Retinal pigment epithelial cell (primary cell): Measurements from ENCODE around the gene SPAG16.
"Not testable (repeated sequence)": the region's sequence is repeated elsewhere in the genome, so short reads cannot be mapped to it uniquely, and the experiment has no call there.

Experiments
- DNase-seq: peaks from one replicate; pipeline ENCODE4 v3.0.0-alpha.2; 2010; ENCODE audit warnings: low read depth
- H3K4me3 ChIP-seq: 2 replicates; pipeline ENCODE4 v1.5.1; 2011; ENCODE audit warnings: mild to moderate bottlenecking, low read length, control low read depth, moderate library complexity
- CTCF ChIP-seq: conservative IDR thresholded peaks from 2 replicates; pipeline ENCODE4 v1.5.1; 2011; ENCODE audit warnings: low read depth, low read length, control low read depth, inconsistent platforms

SPAG16 gene

GRCh38 chr2:213265679-213266078 lies 18.6 kb upstream of the SPAG16 start:
- no peak for DNase-seq
- no peak overlapping the region for H3K4me3 ChIP-seq
- TF ChIP-seq CTCF: no peak

DNA sequence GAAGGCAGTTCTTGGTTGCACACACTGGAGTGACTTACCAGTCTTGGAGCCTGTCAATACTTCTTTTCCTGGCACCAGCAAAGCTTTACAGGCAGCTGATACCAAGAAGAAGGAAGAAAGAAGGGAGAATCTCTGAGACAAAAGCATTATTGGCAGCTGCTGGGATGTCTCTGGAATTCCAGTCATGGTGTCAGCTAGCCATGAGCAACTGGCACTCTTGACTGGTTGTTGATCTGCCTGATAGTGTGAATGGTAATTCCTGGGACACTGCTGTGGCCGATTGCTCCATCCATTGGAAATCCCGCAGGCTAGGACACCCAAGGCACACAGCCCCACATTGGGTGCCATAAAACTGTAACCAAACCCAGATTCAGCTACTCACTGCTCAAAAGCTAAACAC lies 17.8 kb upstream of the SPAG16 start:
- no peak for TF ChIP-seq CTCF
- no peak overlapping the region for H3K4me3 ChIP-seq
- no peak for DNase-seq

- TF ChIP-seq CTCF: no peak
- DNase-seq: no peak
- no peak overlapping the region for H3K4me3 ChIP-seq
These were observed 12.3 kb upstream of the SPAG16 start for GRCh38 chr2:213271947-213272346.

- H3K4me3 ChIP-seq: no peak overlapping the region
- DNase-seq: no peak
- no peak for TF ChIP-seq CTCF
These were observed 10.1 kb upstream of the SPAG16 start for GRCh38 chr2:213274143-213274542.

GRCh38 chr2:213275265-213275664 lies 9.0 kb upstream of the SPAG16 start:
- TF ChIP-seq CTCF: no peak
- DNase-seq: no peak
- H3K4me3 ChIP-seq: no peak overlapping the region

- H3K4me3 ChIP-seq, DNase-seq: not testable (repeated sequence)
These were observed 7.1 kb upstream of the SPAG16 start for GRCh38 chr2:213277134-213277533.

- TF ChIP-seq CTCF: no peak
- no peak for DNase-seq
- no peak overlapping the region for H3K4me3 ChIP-seq
These were observed 5.1 kb upstream of the SPAG16 start for GRCh38 chr2:213279116-213279620.

DNA sequence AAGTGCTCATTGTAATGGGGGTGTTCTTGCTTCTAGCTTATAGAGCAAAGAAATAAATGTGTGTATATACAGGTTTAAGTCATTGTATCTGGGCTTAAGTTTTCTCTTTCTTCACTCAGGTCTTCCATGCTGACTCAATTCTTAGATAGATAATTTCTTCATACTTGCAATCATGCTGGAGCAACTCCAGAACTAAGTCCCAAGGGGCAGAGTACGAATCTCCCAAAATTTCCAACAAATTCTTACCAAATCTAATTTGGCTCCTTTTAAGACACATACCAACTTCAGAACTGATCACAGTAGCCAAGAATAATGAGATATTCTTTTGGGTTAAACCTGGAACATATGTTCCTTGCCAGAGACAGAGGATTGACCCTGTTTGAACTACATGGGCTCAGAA lies 4.3 kb upstream of the SPAG16 start:
- TF ChIP-seq CTCF: no peak
- no peak for DNase-seq
- H3K4me3 ChIP-seq: no peak overlapping the region
